Dermis lymphatic vessel endothelial cell (primary cell): Measurements from ENCODE around the gene HOPX. TPM values are rescaled to one million over a fixed set of nuclear protein-coding genes. Genes with fewer than 3 reads are reported as not detected.

Experiments
- total RNA-seq: library from RNA; depleted of rRNA; stranded (reverse); fragments of >200 nt; gene quantifications from 2 replicates; pipeline ENCODE4 v1.2.1, GENCODE V29; 2014

Gene HOPX, protein sequence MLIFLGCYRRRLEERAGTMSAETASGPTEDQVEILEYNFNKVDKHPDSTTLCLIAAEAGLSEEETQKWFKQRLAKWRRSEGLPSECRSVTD
- 0.34 TPM in 1 of 2 replicates, not detected in the other for total RNA-seq

DNA sequence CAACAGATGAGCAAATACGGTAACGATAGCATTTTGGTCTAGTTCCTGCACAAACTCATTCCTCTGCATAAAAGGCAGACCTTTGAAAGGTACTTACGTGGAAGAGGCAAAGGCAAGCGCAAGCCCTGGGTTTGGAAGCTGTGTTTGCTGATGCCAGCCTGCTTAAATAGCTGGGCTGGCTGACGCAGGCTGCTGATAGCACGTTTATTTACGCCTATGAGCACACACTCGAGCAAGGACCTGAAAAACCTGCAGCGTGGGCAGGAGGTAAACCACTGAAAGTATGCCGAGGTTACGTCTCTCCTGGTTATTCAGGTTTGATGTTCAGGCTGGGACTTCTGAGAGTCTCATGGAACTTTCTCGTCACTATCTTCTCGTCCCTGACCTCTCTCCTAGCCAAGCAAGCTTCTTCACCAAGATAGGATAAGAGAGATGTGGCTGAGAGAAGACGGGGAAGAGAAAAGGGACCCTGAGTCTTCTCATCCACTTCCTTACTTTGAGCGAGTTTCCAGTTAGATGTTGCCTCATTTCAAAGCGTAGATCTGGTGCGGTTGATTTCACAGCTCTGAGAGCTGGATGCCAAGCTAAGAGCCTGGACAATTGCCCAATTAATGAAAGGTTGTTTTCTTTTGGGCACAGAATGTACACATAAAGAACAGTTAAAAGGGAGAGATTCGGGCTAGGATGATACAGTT, at the start of gene HOPX:
Gene HOPX (minus strand): TSS at position 139 of the 695 bp plus-strand sequence. CDS start 23,480 bp downstream, outside the sequence.

Other genes with a start within 250 kb of the HOPX start
- gene PPAT, start 245.7 kb downstream of the HOPX start, total RNA-seq, result 7.2 and 16.9 TPM in 2 replicates
- gene PAICS, start 245.0 kb downstream of the HOPX start, total RNA-seq, result 17.1 and 27.3 TPM in 2 replicates
- 71.7 and 110 TPM in 2 replicates for gene SRP72, start 213.7 kb downstream of the HOPX start, total RNA-seq
- gene ARL9, start 175.5 kb downstream of the HOPX start, total RNA-seq, result not detected in 2 replicates
- gene SPINK2, start 140.4 kb upstream of the HOPX start, total RNA-seq, result not detected in 2 replicates
- 33.8 and 39.4 TPM in 2 replicates for gene REST, start 226.6 kb upstream of the HOPX start, total RNA-seq